Right lobe of liver (tissue), 6 donors: ENCODE data around the gene ADH4. TPM values are rescaled to one million over a fixed set of nuclear protein-coding genes. Genes with fewer than 3 reads are reported as not detected.

Source experiments
- ATAC-seq, 4 donors: fragments of 200-7000 bp; cut with Tn5 transposase; one replicate each; pipeline ENCODE4 v1.9.1; 2020; ENCODE audit warnings: mild to moderate bottlenecking in 4 of 4, moderate library complexity in 4 of 4
- DNase-seq, 3 donors: peaks; one replicate each; pipeline ENCODE4 v3.0.0-alpha.2; 2020
- H3K27ac ChIP-seq, 3 donors: fragments of 200-600 bp; one replicate each; pipeline ENCODE4 v1.8.0; 2022
- H3K27me3 ChIP-seq, 2 donors: fragments of 200-600 bp; one replicate each; pipeline ENCODE4 v1.8.0; 2022
- H3K36me3 ChIP-seq, 4 donors: fragments of 200-600 bp; sonication (generic) in 1 of 4; one replicate each; pipeline versions ENCODE4 v1.5.1 to v1.8.0; 2017 to 2022; ENCODE audit warnings: control low read depth in 1 of 4
- H3K4me1 ChIP-seq, 4 donors: fragments of 200-600 bp; sonication (generic) in 1 of 4; one replicate each; pipeline versions ENCODE4 v1.5.1 to v1.8.0; 2017 to 2022; ENCODE audit warnings: control low read depth in 1 of 4
- H3K4me3 ChIP-seq, 3 donors: fragments of 200-600 bp; one replicate each; pipeline ENCODE4 v1.8.0; 2022
- H3K9me3 ChIP-seq, 4 donors: fragments of 200-600 bp; sonication (generic) in 1 of 4; one replicate each; pipeline versions ENCODE4 v1.5.1 to v1.8.0; 2017 to 2022; ENCODE audit warnings: control low read depth in 1 of 4
- CTCF ChIP-seq, 4 donors: fragments of 200-600 bp in 3 of 4; fragments of 450-650 bp in 1 of 4; IDR thresholded peaks; one replicate each; pipeline versions ENCODE4 v1.5.1 to v1.8.0; 2016 to 2022; ENCODE audit warnings: antibody characterized with exemption in 4 of 4, mild to moderate bottlenecking in 2 of 4
- POLR2A ChIP-seq: fragments of 450-650 bp; IDR thresholded peaks from one replicate; pipeline ENCODE4 v1.6.1; 2017; ENCODE audit warnings: antibody characterized with exemption, mild to moderate bottlenecking
- WGBS: methylation state at CpG from one replicate; pipeline ENCODE4 v1.1.6; 2018; ENCODE audit warnings: low coverage, low lambda C conversion rate; ENCODE audit not compliant: insufficient coverage; ENCODE audit errors: missing lambda C conversion rate; 5-methylcytosine and 5-hydroxymethylcytosine counted together
- intact Hi-C, 2 donors: fragments of 100-400 bp; cut with DNase I; formaldehyde crosslinking; loops; one replicate each; pipeline versions ENCODE4 v1.11.2 to v1.14.1; 2022
- total RNA-seq, 6 experiments: library from RNA; depleted of rRNA in 2 of 6; stranded (reverse); fragments of >200 nt in 2 of 6; fragmentation: NEBNext Ultra II Directional in 3 of 6; extraction: Animal tissue kit (Norgen Biotek cat#: 25700) in 3 of 6; gene quantifications; one replicate each; pipeline versions ENCODE4 v1.1.0 to v1.2.4, GENCODE V29; 2016 to 2023
- donor health status: DM: no; HTN: yes; CAD: no.
- donor health status: DM: no; HTN: no; CAD: no.
- donor health status: DM: no; HTN: no; CAD: no.
- donor health status: DM: no; HTN: yes; CAD: no.
- donor health status: DM: no; HTN: yes; CAD: no.

ADH4 gene
- total RNA-seq, 6 experiments from 2014 or later = 133 to 957 (median 467) TPM

GRCh38 chr4:99165978-99166377 is 21.9 kb upstream of the ADH4 start:
- WGBS = 22% methylated on average over 1 of the region's 1 CpG
- H3K27me3 ChIP-seq = no peaks in the 10 kb centered on the region
- H3K4me1 ChIP-seq = peaks cover 0 to 46% (median 13%) of the 10 kb centered on the region in 4 donors
- H3K27ac ChIP-seq = peak overlapping the region in 2 of 3 donors; percentile 73 to 77
- no peaks in the 10 kb centered on the region for H3K36me3 ChIP-seq
- TF ChIP-seq CTCF (IDR thresholded peaks at IDR 0.05) = no peak
- no peak for TF ChIP-seq POLR2A
- DNase-seq = no peak
- ATAC-seq = peak; percentile 3 to 31 (median 22)
- no peaks in the 10 kb centered on the region for H3K9me3 ChIP-seq
- intact Hi-C loops = no loop called here
- H3K4me3 ChIP-seq = no peak overlapping the region

GRCh38 chr4:99161373-99162099 is 17.4 kb upstream of the ADH4 start:
- DNase-seq = no peak
- no peak for ATAC-seq
- peak overlapping the region in 1 of 3 donors; percentile 9 for H3K27ac ChIP-seq
- intact Hi-C loops = no loop called here
- no peaks in the 10 kb centered on the region for H3K9me3 ChIP-seq
- no peak overlapping the region for H3K4me3 ChIP-seq
- 96% methylated on average over 3 of the region's 3 CpGs for WGBS
- H3K27me3 ChIP-seq = no peaks in the 10 kb centered on the region
- TF ChIP-seq CTCF (IDR thresholded peaks at IDR 0.05) (no peak), POLR2A (no peak)
- H3K36me3 ChIP-seq = no peaks in the 10 kb centered on the region
- H3K4me1 ChIP-seq = peaks cover 0 to 53% (median 15%) of the 10 kb centered on the region in 4 donors

GRCh38 chr4:99159699-99160098 is 15.6 kb upstream of the ADH4 start:
- WGBS = 30% methylated on average over 1 of the region's 1 CpG
- Histone ChIP-seq H3K4me1 (peaks cover 0 to 57% (median 17%) of the 10 kb centered on the region in 4 donors), H3K9me3 (no peaks in the 10 kb centered on the region), H3K36me3 (no peaks in the 10 kb centered on the region), H3K27ac (peak overlapping the region in 1 of 3 donors; percentile 41), H3K27me3 (no peaks in the 10 kb centered on the region), H3K4me3 (no peak overlapping the region)
- DNase-seq = no peak
- peak in 3 of 4 donors; percentile 9 to 19 (median 17) for ATAC-seq
- no peak for TF ChIP-seq POLR2A
- TF ChIP-seq CTCF (IDR thresholded peaks at IDR 0.05) = peak in 3 of 4 donors; percentile 28 to 39 (median 36)
- intact Hi-C loops = no loop called here

- no peak for DNase-seq
- peak; percentile 57 to 75 (median 70) for ATAC-seq
Observed at GRCh38 chr4:99157478-99157935, 13.4 kb upstream of the ADH4 start.

More at GRCh38 chr4:99157478-99157935, 13.4 kb upstream of the ADH4 start:
- Histone ChIP-seq H3K4me3 (no peak overlapping the region), H3K4me1 (peaks cover 0 to 71% (median 22%) of the 10 kb centered on the region in 4 donors), H3K9me3 (no peaks in the 10 kb centered on the region), H3K27ac (peak overlapping the region; percentile 47 to 85 (median 66)), H3K27me3 (no peaks in the 10 kb centered on the region), H3K36me3 (no peaks in the 10 kb centered on the region)
- intact Hi-C loops = no loop called here
- no peak for TF ChIP-seq POLR2A
- peak in 1 of 4 donors; percentile 5 for TF ChIP-seq CTCF (IDR thresholded peaks at IDR 0.05)
- 25% methylated on average over 3 of the region's 3 CpGs for WGBS
